DND-41 (cell line): Measurements from ENCODE around the gene IL12A.

Source experiments
- ATAC-seq: fragments of 200-7000 bp; cut with Tn5 transposase; 3 replicates; pipeline ENCODE4 v1.9.1; 2021; ENCODE audit warnings: low read depth; ENCODE audit not compliant: insufficient read depth
- DNase-seq: peaks from one replicate; pipeline ENCODE4 v3.0.0-alpha.2; 2020
- H2AFZ ChIP-seq: 2 replicates; pipeline ENCODE4 v1.6.0; 2012; ENCODE audit warnings: low read depth, low read length
- H3K27ac ChIP-seq: 2 replicates; pipeline ENCODE4 v1.5.1; 2012; ENCODE audit warnings: low read length, inconsistent platforms
- H3K27me3 ChIP-seq: fragments of 200-600 bp; sonication (generic); 2 replicates; pipeline ENCODE4 v1.6.0; 2012; ENCODE audit warnings: low read length, mild to moderate bottlenecking, inconsistent platforms; ENCODE audit not compliant: insufficient read depth, poor library complexity
- H3K36me3 ChIP-seq: 2 replicates; pipeline ENCODE4 v1.5.1; 2012; ENCODE audit warnings: low read length, inconsistent platforms; ENCODE audit not compliant: insufficient read depth
- H3K4me1 ChIP-seq: 2 replicates; pipeline ENCODE4 v1.5.1; 2012; ENCODE audit warnings: mild to moderate bottlenecking, low read length; ENCODE audit not compliant: insufficient read depth
- H3K4me2 ChIP-seq: 2 replicates; pipeline ENCODE4 v1.6.0; 2012; ENCODE audit warnings: mild to moderate bottlenecking, moderate library complexity, low read length, inconsistent platforms; ENCODE audit not compliant: insufficient read depth
- H3K4me3 ChIP-seq, 2 experiments: fragments of 200-600 bp in 1 of 2; shearing (Covaris generic) in 1 of 2; 2 replicates each; pipeline ENCODE4 v1.5.1; 2012 to 2016; ENCODE audit warnings: inconsistent platforms in 2 of 2, low read length in 2 of 2, mild to moderate bottlenecking in 2 of 2, low read depth in 1 of 2, moderate library complexity in 1 of 2
- H3K79me2 ChIP-seq: 2 replicates; pipeline ENCODE4 v1.6.0; 2012; ENCODE audit warnings: low read length, inconsistent platforms; ENCODE audit not compliant: insufficient read depth
- H3K9ac ChIP-seq: 2 replicates; pipeline ENCODE4 v1.6.0; 2012; ENCODE audit warnings: low read depth, mild to moderate bottlenecking, inconsistent platforms, low read length, moderate library complexity
- H3K9me3 ChIP-seq: 2 replicates; pipeline ENCODE4 v1.5.1; 2012; ENCODE audit warnings: low read length, moderate library complexity, mild to moderate bottlenecking, inconsistent platforms; ENCODE audit not compliant: insufficient read depth, severe bottlenecking
- H4K20me1 ChIP-seq: 2 replicates; pipeline ENCODE4 v1.6.0; 2012; ENCODE audit warnings: low read length; ENCODE audit not compliant: insufficient read depth
- EZH2 ChIP-seq: IDR thresholded peaks from 3 replicates; pipeline ENCODE4 v1.6.1; 2012; ENCODE audit warnings: borderline replicate concordance, low read depth, mild to moderate bottlenecking, moderate library complexity, low read length, inconsistent platforms; ENCODE audit not compliant: severe bottlenecking
- TF ChIP-seq, protein P1 (sequence below): IDR thresholded peaks from 2 replicates; pipeline ENCODE4 v1.5.1; 2012; ENCODE audit warnings: borderline replicate concordance, low read length, moderate library complexity, mild to moderate bottlenecking; ENCODE audit not compliant: poor library complexity, severe bottlenecking; ENCODE audit errors: extremely low read depth

Gene IL12A

DNA sequence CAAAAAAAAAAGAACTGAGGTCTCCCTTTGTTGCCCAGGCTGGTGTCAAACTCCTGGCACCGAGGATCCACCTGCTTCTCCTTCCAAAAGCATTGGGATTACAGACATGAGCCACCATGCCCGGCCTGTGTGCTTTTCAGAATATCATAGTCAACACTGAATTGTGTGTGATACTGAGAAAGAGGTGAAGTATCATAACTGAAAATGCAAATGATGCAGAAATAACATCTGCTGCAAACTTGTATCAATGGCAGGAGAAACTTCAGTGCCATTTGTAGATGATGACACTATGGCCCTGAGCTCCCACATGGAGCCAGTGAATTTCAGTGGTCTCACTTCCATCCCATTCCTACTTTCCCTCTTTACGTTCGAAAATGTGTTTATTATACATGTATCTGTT is 21.9 kb downstream of the IL12A start:
- H3K9me3 ChIP-seq: no peaks in the 10 kb centered on the region
- H3K36me3 ChIP-seq: no peaks in the 10 kb centered on the region
- H3K9ac ChIP-seq: no peak overlapping the region
- no peaks in the 10 kb centered on the region for H3K4me1 ChIP-seq
- H3K79me2 ChIP-seq: no peaks in the 10 kb centered on the region
- TF ChIP-seq, protein P1, sequence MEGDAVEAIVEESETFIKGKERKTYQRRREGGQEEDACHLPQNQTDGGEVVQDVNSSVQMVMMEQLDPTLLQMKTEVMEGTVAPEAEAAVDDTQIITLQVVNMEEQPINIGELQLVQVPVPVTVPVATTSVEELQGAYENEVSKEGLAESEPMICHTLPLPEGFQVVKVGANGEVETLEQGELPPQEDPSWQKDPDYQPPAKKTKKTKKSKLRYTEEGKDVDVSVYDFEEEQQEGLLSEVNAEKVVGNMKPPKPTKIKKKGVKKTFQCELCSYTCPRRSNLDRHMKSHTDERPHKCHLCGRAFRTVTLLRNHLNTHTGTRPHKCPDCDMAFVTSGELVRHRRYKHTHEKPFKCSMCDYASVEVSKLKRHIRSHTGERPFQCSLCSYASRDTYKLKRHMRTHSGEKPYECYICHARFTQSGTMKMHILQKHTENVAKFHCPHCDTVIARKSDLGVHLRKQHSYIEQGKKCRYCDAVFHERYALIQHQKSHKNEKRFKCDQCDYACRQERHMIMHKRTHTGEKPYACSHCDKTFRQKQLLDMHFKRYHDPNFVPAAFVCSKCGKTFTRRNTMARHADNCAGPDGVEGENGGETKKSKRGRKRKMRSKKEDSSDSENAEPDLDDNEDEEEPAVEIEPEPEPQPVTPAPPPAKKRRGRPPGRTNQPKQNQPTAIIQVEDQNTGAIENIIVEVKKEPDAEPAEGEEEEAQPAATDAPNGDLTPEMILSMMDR: no peak
- TF ChIP-seq EZH2: no peak
- no peaks in the 10 kb centered on the region; the same call in 1 of the 2 replicates for H4K20me1 ChIP-seq
- ATAC-seq: no peak
- DNase-seq: no peak
- no peak overlapping the region for H3K4me2 ChIP-seq
- no peak overlapping the region for H2AFZ ChIP-seq
- no peak overlapping the region for H3K4me3 ChIP-seq
- peaks cover 2% of the 10 kb centered on the region for H3K27me3 ChIP-seq
- no peak overlapping the region for H3K27ac ChIP-seq

DNA sequence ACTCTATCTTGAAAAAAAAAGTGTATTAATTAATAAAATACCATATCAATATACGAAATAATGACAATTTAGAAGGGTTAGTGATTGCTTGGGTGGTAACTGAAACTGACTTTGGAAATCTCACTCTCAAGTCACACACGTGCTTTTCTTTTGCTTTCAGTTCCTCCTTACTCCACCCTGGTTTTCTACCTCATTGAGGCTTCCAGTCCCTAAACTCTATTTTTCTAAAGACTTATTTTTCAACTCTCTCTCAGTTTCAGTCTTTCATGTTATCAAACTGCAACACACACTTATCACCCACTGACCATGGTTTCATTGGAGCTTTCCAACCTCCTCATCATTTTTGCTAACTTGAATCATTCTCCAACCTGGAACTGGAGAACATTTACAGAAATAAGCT is 23.5 kb downstream of the IL12A start:
- H3K4me2 ChIP-seq: no peak overlapping the region
- no peaks in the 10 kb centered on the region for H3K4me1 ChIP-seq
- no peak for DNase-seq
- no peak for ATAC-seq
- no peaks in the 10 kb centered on the region for H3K27me3 ChIP-seq
- H3K79me2 ChIP-seq: no peaks in the 10 kb centered on the region
- H3K4me3 ChIP-seq: no peak overlapping the region
- no peak overlapping the region for H3K9ac ChIP-seq
- no peaks in the 10 kb centered on the region; the same call in 1 of the 2 replicates for H4K20me1 ChIP-seq
- no peak overlapping the region for H3K27ac ChIP-seq
- TF ChIP-seq, protein P1: no peak
- no peak for TF ChIP-seq EZH2
- no peaks in the 10 kb centered on the region for H3K36me3 ChIP-seq
- no peaks in the 10 kb centered on the region for H3K9me3 ChIP-seq
- no peak overlapping the region for H2AFZ ChIP-seq

DNA sequence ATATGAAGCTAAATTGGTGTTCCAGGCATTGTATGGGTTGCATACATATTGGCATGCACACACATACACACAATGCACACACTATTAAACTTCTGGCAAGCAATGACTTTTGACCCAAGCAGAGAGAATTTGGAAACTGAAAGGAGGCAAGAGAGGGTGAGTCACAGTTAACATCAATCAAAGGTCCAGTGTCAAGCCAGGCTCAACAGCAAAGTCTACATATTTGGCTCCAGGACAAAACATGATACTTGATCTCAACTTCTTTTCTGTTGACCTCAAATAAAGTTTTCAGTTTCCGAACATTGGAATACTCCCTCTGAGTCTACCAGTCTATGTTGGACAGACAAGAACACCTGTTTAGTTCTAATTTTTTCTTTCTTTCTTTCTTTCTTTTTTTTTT is 28.3 kb downstream of the IL12A start:
- no peak overlapping the region for H3K4me2 ChIP-seq
- DNase-seq: no peak

More for the DNA sequence above, 28.3 kb downstream of the IL12A start:
- H3K4me1 ChIP-seq: no peaks in the 10 kb centered on the region
- no peak overlapping the region for H2AFZ ChIP-seq
- ATAC-seq: no peak
- H3K4me3 ChIP-seq: no peak overlapping the region
- H3K36me3 ChIP-seq: no peaks in the 10 kb centered on the region
- no peaks in the 10 kb centered on the region for H3K27me3 ChIP-seq
- H3K79me2 ChIP-seq: no peaks in the 10 kb centered on the region
- H3K9ac ChIP-seq: no peak overlapping the region
- H3K9me3 ChIP-seq: no peaks in the 10 kb centered on the region
- no peak overlapping the region for H3K27ac ChIP-seq
- TF ChIP-seq, protein P1: no peak
- no peak for TF ChIP-seq EZH2
- H4K20me1 ChIP-seq: no peaks in the 10 kb centered on the region; the same call in 1 of the 2 replicates
